ENCODE data around the gene ZNF282. TPM values are rescaled to one million over a fixed set of nuclear protein-coding genes. Genes with fewer than 3 reads are reported as not detected.
A peak's percentile ranks its signal among the peaks of the same experiment; 100 is the strongest.

The ZNF282 gene
- total RNA-seq, 1 experiment from 2014 or later, result 39.0 TPM

GRCh38 chr7:149147752-149148653 lies 47.3 kb upstream of the ZNF282 start:
- H3K23ac ChIP-seq (ENCODE audit: insufficient read length, low read depth, low read length), result no peak overlapping the region
- H2AFZ ChIP-seq (ENCODE audit: low read length), result no peak overlapping the region
- H3K9me3 ChIP-seq (ENCODE audit: control insufficient read depth, low read depth, low read length), result no peaks in the 10 kb centered on the region
- H3K4me2 ChIP-seq (ENCODE audit: insufficient read depth, insufficient read length, low read length), result peak overlapping the region; percentile 100
- H3K27me3 ChIP-seq (ENCODE audit: insufficient read depth, low read length), result no peaks in the 10 kb centered on the region
- H4K91ac ChIP-seq (ENCODE audit: insufficient read length, low read depth, low read length), result no peak overlapping the region
- Mint-ChIP-seq H3K4me1 (peaks cover 43 to 55% of the 10 kb centered on the region in 2 experiments), H3K27ac (peak overlapping the region; percentile 84 to 98 (median 90); a peak in 6 of 7 replicates), H3K36me3 (ENCODE audit: insufficient read depth in 1 of 3, low read depth in 3 of 3) (peaks cover 6 to 32% (median 15%) of the 10 kb centered on the region in 3 experiments), H3K27me3 (ENCODE audit: low read depth) (no peaks in the 10 kb centered on the region), H3K9me3 (no peaks in the 10 kb centered on the region), H3K4me3 (peak overlapping the region; percentile 92 to 97)
- H3K23me2 ChIP-seq (ENCODE audit: insufficient read length, low read depth, low read length, poor library complexity, severe bottlenecking), result peaks cover 12% of the 10 kb centered on the region
- no peak overlapping the region for H3K4ac ChIP-seq (ENCODE audit: low read depth, low read length)
- peak overlapping the region; percentile 96 for H3K9ac ChIP-seq (ENCODE audit: extremely low read depth, insufficient read length, low read length)
- no peak overlapping the region for H4K5ac ChIP-seq (ENCODE audit: insufficient read length, low read depth, low read length)
- H2BK5ac ChIP-seq (ENCODE audit: insufficient read length, low read length), result peak overlapping the region; percentile 8
- no CpG with 5 or more reads among the region's 86 CpGs for WGBS (ENCODE audit: extremely low coverage, insufficient read length, low lambda C conversion rate)
- H2AK5ac ChIP-seq (ENCODE audit: insufficient read length, low read length), result no peak overlapping the region
- no peak overlapping the region for H2BK120ac ChIP-seq (ENCODE audit: low read depth, low read length, poor library complexity, severe bottlenecking)
- TF ChIP-seq, protein P1, sequence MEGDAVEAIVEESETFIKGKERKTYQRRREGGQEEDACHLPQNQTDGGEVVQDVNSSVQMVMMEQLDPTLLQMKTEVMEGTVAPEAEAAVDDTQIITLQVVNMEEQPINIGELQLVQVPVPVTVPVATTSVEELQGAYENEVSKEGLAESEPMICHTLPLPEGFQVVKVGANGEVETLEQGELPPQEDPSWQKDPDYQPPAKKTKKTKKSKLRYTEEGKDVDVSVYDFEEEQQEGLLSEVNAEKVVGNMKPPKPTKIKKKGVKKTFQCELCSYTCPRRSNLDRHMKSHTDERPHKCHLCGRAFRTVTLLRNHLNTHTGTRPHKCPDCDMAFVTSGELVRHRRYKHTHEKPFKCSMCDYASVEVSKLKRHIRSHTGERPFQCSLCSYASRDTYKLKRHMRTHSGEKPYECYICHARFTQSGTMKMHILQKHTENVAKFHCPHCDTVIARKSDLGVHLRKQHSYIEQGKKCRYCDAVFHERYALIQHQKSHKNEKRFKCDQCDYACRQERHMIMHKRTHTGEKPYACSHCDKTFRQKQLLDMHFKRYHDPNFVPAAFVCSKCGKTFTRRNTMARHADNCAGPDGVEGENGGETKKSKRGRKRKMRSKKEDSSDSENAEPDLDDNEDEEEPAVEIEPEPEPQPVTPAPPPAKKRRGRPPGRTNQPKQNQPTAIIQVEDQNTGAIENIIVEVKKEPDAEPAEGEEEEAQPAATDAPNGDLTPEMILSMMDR (conservative IDR thresholded peaks at IDR 0.05), result no peak
- no peak overlapping the region for H3K27ac ChIP-seq (ENCODE audit: insufficient read length, low read depth, low read length)
- no peak overlapping the region for H2BK20ac ChIP-seq (ENCODE audit: low read depth, low read length, poor library complexity, severe bottlenecking)
- peaks cover 2% of the 10 kb centered on the region; the same call in 1 of the 2 replicates for H3K4me1 ChIP-seq (ENCODE audit: insufficient read depth, low read length)
- H3K18ac ChIP-seq (ENCODE audit: insufficient read length, low read depth, low read length), result peak overlapping the region; percentile 53
- peak overlapping the region; percentile 66 for H3K14ac ChIP-seq (ENCODE audit: insufficient read depth, low read length)
- H4K8ac ChIP-seq (replicated peaks; ENCODE audit: insufficient read length, low read depth, low read length), result no peak overlapping the region
- no peak overlapping the region for H2BK15ac ChIP-seq (ENCODE audit: low read depth, low read length)
- DNase-seq, result no peak
- no peaks in the 10 kb centered on the region for H4K20me1 ChIP-seq (ENCODE audit: control insufficient read depth, insufficient read depth, insufficient read length)
- no peak overlapping the region for H3K56ac ChIP-seq (ENCODE audit: insufficient read length, low read depth, low read length)
- H3K79me1 ChIP-seq (ENCODE audit: insufficient read depth, low read depth, low read length, poor library complexity, severe bottlenecking), result no peaks in the 10 kb centered on the region
- no peak overlapping the region for H3T11ph ChIP-seq (ENCODE audit: low read length)
- peaks cover 44% of the 10 kb centered on the region for H3K79me2 ChIP-seq (ENCODE audit: insufficient read depth, low read length)
- H2BK12ac ChIP-seq (ENCODE audit: insufficient read length, low read depth, low read length), result no peak overlapping the region

Measured in H9 (cell line).